ENCODE results near the gene PCGF6. TPM values are rescaled to one million over a fixed set of nuclear protein-coding genes. Genes with fewer than 3 reads are reported as not detected.
A peak's percentile ranks its signal among the peaks of the same experiment; 100 is the strongest.

PCGF6 gene
- total RNA-seq, 1 experiment from 2014 or later: 11.6 TPM

DNA sequence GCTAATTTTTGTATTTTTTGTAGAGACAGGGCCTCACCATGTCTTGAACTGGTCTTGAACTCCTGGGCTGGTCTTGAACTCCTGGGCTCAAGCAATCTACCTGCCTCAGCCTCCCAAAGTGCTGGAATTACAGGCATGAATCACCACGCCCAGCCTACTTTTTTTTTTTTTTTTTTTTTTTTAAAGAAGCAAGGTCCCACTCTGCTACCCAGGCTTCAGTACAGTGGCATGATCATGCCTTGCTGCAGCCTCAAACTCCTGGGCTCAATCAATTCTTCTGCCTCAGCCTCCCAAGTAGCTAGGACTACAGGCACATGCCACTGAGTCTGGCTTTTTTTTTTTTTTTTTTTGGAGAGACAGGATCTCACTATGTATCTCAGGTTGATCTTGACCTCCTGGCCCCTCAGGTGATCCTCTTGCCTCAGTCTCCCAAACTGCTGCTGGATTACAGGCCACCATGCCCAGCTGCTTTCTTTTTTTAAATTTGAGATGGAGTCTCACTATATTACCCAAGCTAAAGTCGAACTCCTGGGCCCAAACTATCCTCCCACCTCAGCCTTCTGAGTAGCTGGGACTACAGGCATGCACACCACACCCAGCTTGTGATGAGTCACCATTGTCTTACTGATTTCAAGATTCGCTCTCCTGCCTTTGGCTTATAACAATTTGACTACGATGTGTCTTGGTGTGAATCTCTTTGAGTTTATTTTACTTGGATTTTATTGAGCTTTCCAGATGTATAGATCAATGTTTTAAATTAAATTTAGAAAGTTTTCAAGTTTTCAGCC, 96.2 kb downstream of the PCGF6 start:
- Histone ChIP-seq H3K4me2 (ENCODE audit: low read length) (peak overlapping the region; percentile 39; the same call in 1 of the 2 replicates), H3K9me3 (ENCODE audit: low read length) (no peaks in the 10 kb centered on the region), H3K36me3 (ENCODE audit: low read depth, low read length) (no peaks in the 10 kb centered on the region), H3K27me3 (ENCODE audit: low read length) (no peaks in the 10 kb centered on the region), H3F3A (ENCODE audit: low read length, unreplicated experiment) (no peaks in the 10 kb centered on the region), H3K9me2 (replicated peaks; ENCODE audit: low read length) (no peaks in the 10 kb centered on the region), H3K9ac (ENCODE audit: low read length) (no peak overlapping the region), H3K4me1 (ENCODE audit: insufficient read depth, low read length) (peaks cover 8% of the 10 kb centered on the region), H3K4me3 (ENCODE audit: low read length) (no peak overlapping the region), H3K79me2 (ENCODE audit: low read length) (no peaks in the 10 kb centered on the region), H4K20me1 (ENCODE audit: low read length) (no peaks in the 10 kb centered on the region), H2AFZ (ENCODE audit: low read length) (0 out of 2 replicates have a peak overlapping the region, but pooled peaks have one; percentile 30), H3K27ac (ENCODE audit: low read length) (no peak overlapping the region)
- DNase-seq: peak; percentile 64
- POLR2A ChIA-PET (ENCODE audit: unreplicated experiment): no interaction called here
- TF ChIP-seq, protein P1, sequence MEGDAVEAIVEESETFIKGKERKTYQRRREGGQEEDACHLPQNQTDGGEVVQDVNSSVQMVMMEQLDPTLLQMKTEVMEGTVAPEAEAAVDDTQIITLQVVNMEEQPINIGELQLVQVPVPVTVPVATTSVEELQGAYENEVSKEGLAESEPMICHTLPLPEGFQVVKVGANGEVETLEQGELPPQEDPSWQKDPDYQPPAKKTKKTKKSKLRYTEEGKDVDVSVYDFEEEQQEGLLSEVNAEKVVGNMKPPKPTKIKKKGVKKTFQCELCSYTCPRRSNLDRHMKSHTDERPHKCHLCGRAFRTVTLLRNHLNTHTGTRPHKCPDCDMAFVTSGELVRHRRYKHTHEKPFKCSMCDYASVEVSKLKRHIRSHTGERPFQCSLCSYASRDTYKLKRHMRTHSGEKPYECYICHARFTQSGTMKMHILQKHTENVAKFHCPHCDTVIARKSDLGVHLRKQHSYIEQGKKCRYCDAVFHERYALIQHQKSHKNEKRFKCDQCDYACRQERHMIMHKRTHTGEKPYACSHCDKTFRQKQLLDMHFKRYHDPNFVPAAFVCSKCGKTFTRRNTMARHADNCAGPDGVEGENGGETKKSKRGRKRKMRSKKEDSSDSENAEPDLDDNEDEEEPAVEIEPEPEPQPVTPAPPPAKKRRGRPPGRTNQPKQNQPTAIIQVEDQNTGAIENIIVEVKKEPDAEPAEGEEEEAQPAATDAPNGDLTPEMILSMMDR (conservative IDR thresholded peaks at IDR 0.05; ENCODE audit: low read depth, low read length): no peak
- no peak for TF ChIP-seq EZH2 (IDR thresholded peaks at IDR 0.05; ENCODE audit: low read length, unreplicated experiment)
- no peak for TF ChIP-seq EZH2phosphoT487 (IDR thresholded peaks at IDR 0.05; ENCODE audit: borderline replicate concordance, low read length)
- BruUV-seq (replicated peaks): no TSS peak
- intact Hi-C loops (cut with micrococcal nuclease): no loop called here
- ATAC-seq: peak; percentile 92
- CTCF ChIA-PET: interaction anchor here (0.8 kb wide), 1 partner anchor 9 kb away, joined by 11 read pairs; no protein-coding TSS in a partner anchor

GRCh38 chr10:103254113-103254512, 96.8 kb downstream of the PCGF6 start:
- Histone ChIP-seq H3K9me3 (ENCODE audit: low read length) (no peaks in the 10 kb centered on the region), H3K36me3 (ENCODE audit: low read depth, low read length) (no peaks in the 10 kb centered on the region), H3K27me3 (ENCODE audit: low read length) (no peaks in the 10 kb centered on the region), H2AFZ (ENCODE audit: low read length) (no peak overlapping the region), H3K4me3 (ENCODE audit: low read length) (no peak overlapping the region), H3K27ac (ENCODE audit: low read length) (no peak overlapping the region), H3K4me2 (ENCODE audit: low read length) (no peak overlapping the region), H3K9ac (ENCODE audit: low read length) (no peak overlapping the region), H3K79me2 (ENCODE audit: low read length) (no peaks in the 10 kb centered on the region), H3K4me1 (ENCODE audit: insufficient read depth, low read length) (peaks cover 8% of the 10 kb centered on the region), H3F3A (ENCODE audit: low read length, unreplicated experiment) (no peaks in the 10 kb centered on the region), H3K9me2 (replicated peaks; ENCODE audit: low read length) (no peaks in the 10 kb centered on the region), H4K20me1 (ENCODE audit: low read length) (no peaks in the 10 kb centered on the region)
- DNase-seq: no peak
- ChIA-PET POLR2A (ENCODE audit: unreplicated experiment) (no interaction called here), CTCF (no interaction called here)
- no peak for ATAC-seq
- intact Hi-C loops (cut with micrococcal nuclease): no loop called here
- TF ChIP-seq, protein P1 (conservative IDR thresholded peaks at IDR 0.05; ENCODE audit: low read depth, low read length): no peak
- no peak for TF ChIP-seq EZH2phosphoT487 (IDR thresholded peaks at IDR 0.05; ENCODE audit: borderline replicate concordance, low read length)
- TF ChIP-seq EZH2 (IDR thresholded peaks at IDR 0.05; ENCODE audit: low read length, unreplicated experiment): no peak
- BruUV-seq (replicated peaks): no TSS peak

Small RNAs within 50 kb of the gene (microRNA-seq; reads per million reads assigned to microRNA genes)
- gene MIR1307 (ENCODE audit: unreplicated experiment): 2,067 reads per million, percentile 87 among the genes with 10 or more reads in this experiment

Other genes starting within 250 kb of the PCGF6 start
- 48.3 and 74.6 TPM in 2 replicates for gene NT5C2, start 157.9 kb downstream of the PCGF6 start, total RNA-seq (2014; rRNA removed)
- not detected in 2 replicates for gene RPEL1, start 105.3 kb downstream of the PCGF6 start, total RNA-seq (2014; rRNA removed)
- not detected in 2 replicates for gene INA, start 74.0 kb downstream of the PCGF6 start, total RNA-seq (2014; rRNA removed)
- 7.0 and 8.4 TPM in 2 replicates for gene TAF5, start 16.8 kb upstream of the PCGF6 start, total RNA-seq (2014; rRNA removed)
- 66.1 and 111 TPM in 2 replicates for gene ATP5MK, start 45.3 kb upstream of the PCGF6 start, total RNA-seq (2014; rRNA removed)
- gene PDCD11, start 45.5 kb upstream of the PCGF6 start, total RNA-seq (2014; rRNA removed): 41.9 and 50.9 TPM in 2 replicates
- gene CALHM2, start 101.2 kb upstream of the PCGF6 start, total RNA-seq (2014; rRNA removed): 1.3 and 2.0 TPM in 2 replicates
- not detected in 2 replicates for gene CALHM1, start 107.8 kb upstream of the PCGF6 start, total RNA-seq (2014; rRNA removed)
- 2.3 and 4.1 TPM in 2 replicates for gene CALHM3, start 128.1 kb upstream of the PCGF6 start, total RNA-seq (2014; rRNA removed)
- 1.7 and 3.5 TPM in 2 replicates for gene NEURL1, start 142.6 kb upstream of the PCGF6 start, total RNA-seq (2014; rRNA removed)